GOT3 (cell line): ENCODE results near the gene INPP5K.

Experiments used
- DNase-seq: peaks from one replicate; lab custom pipeline; 2025; ENCODE audit warnings: mixed read lengths; lab: John Stamatoyannopoulos, UW

The INPP5K gene

DNA sequence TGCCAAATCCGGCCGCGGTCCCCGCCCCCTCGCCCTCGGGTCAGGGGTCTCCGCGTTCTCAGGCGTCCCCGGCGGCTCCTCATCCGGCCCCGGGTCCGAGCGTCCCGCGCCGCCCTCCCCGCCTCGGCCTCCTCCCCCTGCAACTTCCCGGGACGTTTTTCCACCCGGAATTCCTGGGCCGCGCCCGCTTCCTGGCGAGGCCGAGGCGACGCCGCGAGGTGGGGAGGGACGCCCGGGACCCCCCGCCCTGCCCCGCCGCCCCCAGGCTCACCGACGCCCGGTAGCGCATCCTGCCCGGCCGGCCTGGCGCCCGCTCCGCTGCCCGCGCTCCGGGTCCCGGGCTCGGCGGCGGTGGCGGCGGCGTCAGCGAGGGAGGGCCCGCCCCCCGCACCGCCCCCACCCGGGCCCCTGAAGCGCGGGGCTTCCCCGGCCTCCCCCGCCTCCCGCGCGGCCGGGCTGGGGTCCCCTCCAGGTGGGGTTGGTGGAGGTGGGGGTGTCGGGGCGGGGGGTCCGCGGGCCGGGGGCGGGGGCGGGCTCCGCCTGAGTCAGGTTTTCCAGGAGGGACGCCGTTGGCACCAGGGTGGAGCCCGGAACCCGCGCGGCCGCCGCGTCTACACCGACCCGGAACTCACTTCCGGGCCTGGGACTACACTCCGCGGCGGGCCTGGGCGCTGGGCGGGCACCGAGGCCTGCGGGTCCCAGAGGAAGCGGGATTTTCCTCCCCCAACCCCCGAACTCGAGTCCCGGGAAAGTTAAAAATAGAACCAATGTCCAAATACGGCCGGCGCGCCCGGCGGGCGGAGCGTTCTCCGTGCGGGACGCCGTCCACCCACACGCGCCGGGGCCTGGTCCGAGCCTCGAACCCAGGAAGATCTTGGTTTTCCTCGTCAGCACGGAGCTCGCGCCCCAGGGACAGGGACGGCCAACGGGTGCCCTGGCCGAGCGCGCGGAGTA, 30.7 kb downstream of the INPP5K start:
- no peak for DNase-seq

DNA sequence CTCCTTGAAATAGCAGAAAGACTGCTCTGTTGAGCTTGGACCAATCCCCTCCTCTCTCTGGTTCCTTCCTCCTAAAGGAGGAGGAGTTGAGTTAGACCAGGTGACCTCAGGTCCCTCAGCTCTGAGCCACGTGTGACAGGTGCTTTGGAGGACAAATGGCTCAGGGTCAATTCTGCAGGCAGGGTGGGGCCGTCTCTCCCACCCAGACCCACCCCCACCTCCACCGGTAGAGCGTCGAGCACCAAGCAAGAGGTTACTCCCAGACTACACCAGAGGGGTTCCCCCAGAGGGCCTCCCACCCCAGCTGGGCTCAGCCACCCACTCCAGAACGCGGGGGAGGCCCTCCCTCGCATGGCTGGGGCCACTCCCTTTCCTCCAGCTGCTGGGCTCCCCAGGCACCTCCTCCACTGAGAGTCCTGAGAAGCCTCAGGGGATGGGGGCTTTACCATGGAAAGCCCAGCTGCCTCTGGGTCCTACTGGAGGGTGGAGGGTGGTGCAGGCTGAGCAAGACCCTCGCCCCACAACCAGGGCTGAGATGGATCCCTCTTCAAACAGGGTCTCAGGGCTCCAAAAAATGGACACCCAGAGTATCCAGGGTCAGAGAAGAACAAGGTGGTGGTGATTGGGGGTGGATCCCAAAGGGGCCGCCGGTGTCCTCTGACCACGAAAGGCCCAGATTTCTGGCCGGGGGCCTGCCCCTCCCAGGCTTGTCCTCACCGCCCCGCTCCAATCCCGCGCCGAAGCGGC, 31.6 kb downstream of the INPP5K start:
- DNase-seq, result no peak

DNA sequence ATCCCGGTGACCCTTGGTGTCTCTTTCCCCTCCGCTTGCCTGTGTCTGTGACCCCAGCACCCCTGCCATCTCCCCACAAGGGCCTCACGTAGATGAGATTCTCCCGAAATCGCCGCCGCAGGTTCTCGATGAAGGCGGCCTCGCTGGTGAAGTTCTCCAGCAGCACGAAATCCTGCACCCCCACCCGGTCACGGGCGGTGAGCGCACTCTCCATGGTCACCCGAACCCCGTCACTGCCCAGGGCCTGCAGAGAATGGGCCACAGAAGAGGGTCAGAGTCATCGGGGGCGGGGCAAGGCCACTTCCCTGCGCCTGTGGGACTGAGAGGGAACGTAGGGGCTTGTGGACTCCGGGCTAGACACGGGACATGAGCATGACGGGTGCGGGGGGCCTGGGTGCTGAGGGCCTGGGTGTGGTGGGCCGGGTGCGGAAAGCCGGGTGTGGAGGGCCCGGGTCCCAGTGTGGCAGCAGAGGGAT, 32.3 kb downstream of the INPP5K start:
- no peak for DNase-seq

DNA sequence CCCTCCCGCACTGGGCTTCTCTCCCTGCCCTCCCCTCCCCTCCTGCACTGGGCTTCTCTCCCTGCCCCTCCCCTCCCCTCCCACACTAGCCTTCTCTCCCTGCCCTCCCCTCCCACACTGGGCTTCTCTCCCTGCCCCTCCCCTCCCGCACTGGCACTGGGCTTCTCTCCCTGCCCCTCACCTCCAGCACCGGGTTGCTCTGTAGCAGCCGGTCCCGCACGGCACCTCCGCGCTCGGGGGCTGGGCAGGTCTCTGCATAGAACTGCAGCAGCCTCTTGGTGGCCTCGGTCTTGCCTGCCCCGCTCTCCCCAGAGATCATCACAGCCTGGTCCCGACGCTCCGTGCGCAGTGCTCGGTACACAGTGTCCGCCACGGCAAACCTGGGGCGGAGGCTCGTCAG, 33.7 kb downstream of the INPP5K start:
- DNase-seq, result no peak

DNA sequence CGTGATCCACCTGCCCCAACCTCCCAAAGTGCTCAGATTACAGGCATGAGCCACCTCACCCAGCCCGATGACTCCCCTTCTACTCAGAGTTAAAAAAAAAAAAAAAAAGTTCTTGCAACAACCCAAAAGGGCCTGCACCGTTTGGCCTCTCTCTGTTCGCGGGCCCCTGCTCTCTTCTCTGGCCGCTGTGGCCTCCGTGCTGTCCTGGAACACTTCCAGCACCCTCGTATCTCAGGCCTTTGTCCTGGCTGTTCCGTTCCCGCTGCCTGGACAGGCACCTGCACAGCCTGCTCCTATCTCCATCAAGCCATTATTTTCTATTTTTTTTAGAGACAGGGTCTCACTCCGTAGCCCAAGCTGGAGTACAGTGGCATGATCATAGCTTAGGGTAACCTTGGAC, 34.7 kb downstream of the INPP5K start:
- DNase-seq, result no peak

DNA sequence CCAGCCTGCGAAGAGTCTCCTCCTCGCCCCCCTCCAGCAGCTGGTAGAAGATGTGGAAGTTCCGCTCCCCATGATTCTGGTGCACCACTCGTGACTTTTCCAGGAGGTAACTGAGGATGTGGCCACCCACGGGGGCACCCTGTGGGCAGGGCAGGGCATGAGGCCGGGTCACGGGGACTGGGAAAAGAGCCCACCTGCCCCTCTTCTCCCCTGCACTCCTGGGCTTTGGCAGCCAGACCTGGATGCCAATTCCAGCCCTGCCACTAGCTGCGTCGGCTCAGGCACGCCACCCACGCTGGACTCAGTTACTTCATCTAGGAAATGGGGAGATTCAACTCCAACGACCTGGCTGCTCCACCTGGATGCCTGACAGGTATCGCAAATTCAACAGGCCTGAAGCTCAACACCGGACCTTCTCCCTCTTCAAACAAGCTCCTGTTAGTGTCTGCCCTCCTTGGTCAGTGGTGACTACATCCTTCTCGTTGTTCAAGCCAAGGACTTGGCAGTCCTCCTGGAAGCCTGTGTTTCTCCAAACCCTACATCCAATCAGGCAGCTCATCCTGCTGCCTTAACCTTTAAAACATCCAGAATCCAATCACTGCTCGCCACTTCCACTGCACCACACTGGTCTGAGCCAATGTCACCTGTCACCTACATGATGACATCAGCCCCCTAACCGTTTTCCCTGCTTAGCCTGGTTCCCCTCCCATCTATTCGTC, 35.5 kb downstream of the INPP5K start:
- no peak for DNase-seq

DNA sequence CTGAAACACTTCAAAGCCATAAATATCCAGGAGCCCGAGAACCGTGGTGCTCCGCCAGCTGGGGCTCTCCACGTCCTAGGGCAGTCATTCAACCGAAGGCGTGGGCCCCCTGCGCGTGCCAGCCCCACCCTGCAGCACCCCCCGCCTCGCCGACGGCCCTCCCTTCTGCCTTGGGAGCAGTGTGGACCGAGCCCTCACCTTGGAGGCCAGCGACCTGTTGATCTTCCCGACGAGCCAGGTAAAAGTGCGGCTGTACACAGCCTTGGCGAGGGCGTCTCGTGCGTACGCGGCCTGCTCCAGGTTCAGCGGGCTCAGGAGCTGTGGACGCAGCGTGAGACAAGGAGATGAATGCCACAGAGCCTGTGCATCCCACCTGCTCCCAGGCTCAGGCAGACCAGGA, 38.0 kb downstream of the INPP5K start:
- DNase-seq, result no peak

DNA sequence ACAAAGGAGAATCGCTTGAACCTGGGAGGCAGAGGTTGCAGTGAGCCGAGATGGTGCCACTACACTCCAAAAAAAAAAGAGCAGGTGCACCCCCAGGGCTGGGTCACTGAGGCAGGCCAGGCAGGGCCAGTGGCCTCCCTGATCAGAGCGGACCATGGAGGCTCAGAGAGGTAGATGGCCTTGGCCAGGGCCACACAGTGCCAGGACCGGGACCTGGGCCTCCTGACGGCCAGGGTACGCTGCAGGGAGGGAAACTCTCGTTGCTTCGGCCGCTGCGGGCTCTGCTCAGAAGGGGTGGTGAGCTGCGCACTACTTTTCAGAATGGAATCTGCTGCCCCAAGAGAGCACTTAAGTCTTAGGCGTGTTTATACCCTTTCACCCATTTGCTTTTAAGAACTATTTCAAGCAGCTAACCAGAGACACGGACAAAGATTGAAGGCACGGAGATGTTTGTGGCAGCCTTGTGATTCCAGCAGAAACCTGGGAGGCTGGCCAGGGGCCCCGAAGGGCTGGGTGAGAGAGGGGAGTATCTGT, 41.0 kb downstream of the INPP5K start:
- DNase-seq, result no peak

DNA sequence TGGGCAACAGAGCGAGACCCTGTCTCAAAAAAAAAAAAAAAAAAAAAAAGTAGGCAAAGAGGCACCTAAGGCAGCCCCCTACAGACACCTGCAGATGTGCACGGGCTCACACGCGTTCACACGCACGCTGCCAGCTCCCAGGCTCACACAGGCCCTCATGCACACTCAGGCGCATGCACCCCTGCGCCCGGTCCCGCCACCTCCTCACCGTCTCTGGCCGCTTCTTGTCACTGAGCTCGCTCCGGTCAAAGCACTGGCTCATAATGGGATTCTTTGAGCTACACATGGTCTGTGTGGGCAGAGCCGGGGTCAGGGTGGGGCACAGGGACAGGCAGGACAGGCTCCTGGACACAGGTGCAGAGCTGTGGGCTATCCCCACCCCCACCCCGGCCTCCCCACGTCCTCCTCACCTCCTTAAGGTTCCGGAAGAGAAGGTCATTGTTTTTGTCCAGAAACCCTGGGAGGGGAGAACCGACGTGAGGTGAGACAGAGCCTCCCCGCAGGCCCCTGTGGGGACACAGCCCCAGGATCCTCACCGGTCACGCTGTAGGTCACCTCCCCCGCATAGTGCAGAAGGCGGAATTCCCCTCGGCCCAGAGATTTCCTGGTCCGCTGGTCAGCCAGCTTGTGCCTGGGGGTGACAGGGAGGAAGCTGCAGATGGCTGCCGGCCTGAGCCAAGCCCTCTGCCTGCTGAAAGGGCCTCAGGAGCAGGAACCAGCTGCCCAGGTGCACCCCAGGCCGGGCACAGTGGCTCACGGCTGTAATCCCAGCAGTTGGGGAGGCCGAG, 41.8 kb downstream of the INPP5K start:
- no peak for DNase-seq

DNA sequence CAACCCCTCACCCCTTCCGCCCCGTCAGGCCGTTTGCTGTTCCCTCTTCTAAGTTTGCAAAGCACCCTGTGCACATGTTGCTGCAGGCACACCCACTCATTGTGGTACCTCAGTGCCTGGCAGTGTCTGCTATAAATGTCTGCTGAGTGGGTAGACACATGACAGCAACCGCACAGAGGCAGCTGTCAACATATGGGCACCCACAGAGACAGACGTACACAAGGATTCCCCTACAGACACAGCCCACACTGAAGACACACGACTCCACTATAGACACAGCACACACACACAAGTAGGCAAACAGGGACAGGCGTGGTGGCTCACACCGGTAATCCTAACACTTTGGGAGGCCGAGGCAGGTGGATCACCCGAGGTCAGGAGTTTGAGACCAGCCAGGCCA, 42.6 kb downstream of the INPP5K start:
- DNase-seq, result no peak

DNA sequence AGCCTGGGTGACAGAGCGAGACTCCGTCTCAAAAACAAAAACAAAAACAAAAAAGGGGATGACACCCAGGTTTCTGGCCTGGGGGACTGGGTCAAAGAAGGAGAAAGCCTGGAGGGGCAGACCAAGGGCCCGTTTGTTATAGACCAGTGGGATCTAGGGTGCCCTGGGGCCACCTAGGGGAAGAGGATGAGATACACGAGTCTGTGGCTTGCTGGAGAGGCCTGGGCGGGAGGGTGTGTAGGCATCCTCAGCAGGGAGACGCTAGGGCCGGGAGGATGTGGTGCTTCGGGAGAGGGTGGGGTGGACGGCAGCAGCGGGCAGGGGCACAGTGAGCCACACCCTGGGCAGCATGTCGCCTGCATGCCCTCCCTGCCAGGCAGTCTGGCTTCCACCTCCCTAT, 43.2 kb downstream of the INPP5K start:
- DNase-seq, result no peak

DNA sequence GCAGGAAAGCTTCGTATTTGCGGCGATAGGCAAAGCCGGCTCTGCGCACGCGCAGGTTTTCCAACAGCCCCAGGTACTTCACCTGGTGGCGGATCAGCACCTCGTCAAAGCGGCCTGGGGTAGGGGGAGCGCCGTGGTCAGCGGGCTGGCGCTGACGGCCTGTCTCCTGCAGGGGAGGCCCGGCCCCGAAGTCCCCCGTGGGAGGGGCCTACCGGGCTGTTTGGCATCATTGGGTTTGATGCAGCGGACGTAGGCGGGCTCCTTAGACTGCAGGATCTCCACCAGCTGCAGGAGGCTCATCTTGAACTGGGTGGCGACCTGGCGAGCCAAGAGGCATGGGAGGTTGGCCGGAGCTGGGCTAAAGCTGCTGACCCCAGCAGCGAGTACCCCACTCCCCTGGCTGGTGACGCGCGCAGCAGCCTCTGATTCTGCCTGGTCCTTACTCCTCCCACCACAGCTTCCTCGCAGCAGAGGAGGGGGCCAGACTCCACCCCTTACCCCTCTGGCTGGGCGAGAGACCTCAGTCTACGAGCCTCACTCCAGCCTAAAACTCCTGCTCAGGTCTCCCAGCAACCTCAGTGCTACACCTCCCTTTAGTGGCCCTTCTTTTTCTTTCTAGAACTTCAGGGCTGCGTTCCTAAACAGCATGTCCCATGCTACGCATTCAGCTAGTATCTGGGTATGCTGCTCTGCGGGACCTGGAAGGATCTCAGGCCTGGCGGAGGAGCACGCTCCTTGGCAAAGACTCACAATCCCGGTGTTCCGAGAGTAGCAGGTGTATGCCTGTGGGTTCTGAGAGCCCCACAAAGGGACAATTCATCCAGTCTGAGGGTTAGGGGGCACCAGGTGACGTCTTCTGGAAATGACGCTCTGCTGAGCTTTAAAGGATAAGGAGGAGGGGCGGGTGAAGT, 44.2 kb downstream of the INPP5K start:
- no peak for DNase-seq

DNA sequence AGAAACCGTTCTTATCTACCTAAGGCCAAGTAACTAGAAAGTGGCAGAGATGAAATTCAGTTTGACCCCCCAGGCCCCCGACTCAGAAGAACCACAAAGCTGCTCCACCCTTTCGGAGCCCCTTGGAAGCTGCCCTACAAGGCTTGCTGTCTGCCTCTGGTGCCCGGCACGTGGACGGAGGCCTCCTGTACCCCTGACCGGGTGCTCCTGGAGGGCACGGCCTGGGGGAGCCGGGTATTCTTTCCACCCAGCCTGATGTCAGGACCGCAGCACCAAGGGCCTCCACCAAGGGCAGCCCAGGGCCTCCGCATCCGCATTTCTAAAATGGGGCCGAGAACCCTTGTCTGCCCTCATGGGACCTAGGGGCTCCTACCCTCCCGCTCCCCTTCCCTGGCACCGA, 44.9 kb downstream of the INPP5K start:
- no peak for DNase-seq

DNA sequence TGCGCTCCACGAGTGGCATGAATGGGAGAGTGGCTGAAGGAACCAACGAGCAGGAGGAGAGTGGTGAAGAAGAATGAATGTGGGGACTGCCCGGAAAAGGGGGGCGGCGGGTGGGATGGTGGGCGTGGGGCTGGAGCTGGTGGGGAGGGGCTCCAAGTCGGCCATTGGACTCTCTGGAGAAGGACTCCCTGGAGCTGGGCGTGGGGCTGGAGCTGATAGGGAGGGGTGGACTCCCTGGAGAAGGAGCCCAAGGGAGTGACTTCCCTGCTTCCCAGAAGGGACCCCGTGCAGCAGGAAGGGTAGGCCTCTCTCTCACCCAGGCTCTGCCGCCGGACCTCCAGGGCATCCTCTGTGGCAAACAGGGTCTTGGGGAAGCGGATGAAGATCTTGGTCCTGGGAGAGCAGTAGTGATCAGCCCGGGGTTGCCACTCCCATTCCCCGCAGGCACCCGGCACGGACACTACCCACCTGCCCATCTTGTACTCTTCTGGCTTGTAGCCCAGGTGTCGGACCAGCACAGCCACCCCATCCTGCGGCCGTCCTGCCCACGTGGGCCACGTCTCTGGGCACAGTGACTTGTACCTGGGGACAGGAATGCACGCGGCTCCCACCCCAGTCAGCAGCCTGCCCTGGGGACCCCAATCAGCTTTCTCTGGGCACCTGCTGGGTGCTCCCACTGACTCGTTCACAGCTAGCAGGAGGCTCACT, 45.5 kb downstream of the INPP5K start:
- DNase-seq, result no peak

DNA sequence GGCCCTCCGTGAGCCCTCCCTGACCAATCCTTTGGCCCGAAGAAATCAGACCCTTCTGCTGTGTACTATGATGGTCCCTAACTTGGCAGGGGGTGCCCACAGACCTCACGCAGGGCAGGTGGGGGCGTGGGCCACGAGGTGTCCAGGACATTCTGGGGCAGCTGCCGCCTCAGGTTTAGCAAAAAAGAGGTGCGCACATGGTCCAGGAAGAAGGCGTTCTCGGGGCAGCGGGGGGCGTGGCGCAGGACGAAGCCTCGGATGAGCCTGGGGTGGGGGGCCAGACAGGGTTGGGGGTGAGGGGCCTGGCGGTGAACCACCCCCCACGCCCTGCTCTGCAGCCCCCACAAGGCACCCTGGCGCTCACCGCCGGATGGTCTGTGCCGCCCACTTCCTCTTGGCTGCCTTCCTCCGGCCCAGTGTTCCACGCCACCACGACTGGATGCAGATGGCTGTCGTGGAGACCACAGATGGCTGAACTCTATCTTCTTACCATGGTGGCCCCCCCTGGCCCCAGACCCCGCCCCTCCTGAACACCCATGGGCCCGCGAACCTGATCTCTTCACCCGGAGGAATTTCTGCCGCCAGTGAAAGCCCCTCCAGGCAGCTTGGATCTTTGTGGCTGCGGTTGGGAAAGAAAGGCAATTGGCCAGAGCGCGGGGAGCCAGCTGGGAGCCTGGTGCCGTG, 46.2 kb downstream of the INPP5K start:
- no peak for DNase-seq

DNA sequence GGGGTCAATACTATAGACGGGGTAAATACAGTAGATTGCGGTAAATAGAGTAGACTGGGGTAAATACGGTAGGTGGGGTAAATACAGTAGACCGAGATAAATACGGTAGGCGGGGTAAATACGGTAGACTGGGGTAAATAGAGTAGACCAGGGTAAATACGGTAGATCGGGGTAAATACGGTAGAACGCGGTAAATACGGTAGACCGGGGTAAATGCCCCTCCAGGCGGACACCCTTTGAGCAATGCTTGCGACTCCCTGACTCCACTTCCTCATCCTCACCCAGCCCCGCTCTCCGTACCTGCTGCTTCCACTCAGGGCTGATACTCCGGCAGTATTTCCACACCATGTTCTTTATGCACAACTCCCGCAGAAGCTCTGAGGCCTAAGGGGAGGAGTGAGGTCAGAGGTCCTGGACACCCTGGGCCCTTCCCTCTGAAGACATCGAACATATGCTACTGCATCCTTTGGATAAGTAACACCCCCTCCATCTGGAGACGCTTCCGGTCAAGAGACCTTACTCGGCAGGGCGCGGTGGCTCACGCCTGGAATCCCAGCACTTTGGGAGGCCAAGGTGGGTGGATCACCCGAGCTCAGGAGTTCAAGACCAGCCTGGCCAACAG, 47.1 kb downstream of the INPP5K start:
- no peak for DNase-seq

DNA sequence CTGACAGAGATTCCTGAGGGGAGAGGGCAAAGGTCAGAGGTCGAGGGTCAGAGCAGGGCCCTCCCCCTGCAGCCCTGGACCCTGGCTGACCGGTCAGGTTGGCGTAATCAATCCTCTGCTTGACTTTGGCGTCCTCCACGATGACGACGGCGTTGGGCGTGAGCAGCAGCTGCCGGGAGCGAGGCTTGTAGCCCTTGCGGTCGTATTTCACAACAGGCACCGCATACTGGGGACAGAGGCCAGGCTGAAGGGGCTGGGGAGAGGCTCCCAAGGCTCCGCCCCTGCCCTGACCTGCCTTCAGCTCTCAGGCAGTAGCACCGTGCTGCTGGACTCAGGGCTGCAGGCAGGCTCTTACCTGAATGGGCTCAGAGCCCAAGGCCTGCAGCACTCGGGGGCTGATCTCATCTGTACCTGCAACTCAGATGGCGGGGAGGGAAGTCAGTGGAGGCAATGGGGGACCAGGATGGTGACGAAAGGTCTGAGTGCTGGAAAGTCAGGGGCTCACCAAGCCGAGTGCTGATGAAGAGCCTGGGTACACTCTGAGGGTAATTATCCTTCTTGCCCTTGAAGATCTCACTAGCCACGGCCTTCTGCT, 48.4 kb downstream of the INPP5K start:
- no peak for DNase-seq

DNA sequence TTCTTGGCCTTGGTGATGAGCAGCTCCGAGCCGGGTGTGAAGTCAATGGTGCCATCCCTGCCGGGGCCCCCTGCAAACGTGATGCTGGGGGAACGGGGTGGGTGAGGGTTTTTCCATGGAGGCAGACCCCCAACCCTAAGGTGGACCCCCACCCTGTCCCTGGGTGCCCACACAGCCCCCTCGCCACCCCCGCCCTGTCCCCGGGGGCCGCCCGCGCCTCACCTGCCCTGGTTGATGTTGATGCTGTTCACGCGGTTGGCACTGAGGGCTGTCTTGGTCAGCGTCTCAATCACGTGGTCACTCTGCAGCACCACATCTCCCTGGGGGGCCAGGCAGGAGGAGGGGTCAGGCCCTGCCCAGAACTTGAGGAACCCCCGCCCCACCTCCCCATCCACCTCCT, 49.2 kb downstream of the INPP5K start:
- DNase-seq, result no peak
